ENCODE measurements around the gene CLSTN2.

Gene CLSTN2

GRCh38 chr3:140501061-140501769 lies 566.2 kb downstream of the CLSTN2 start:
- Histone ChIP-seq H3K79me2 (ENCODE audit: control insufficient read depth, low read length) (no peaks in the 10 kb centered on the region), H3K4me1 (ENCODE audit: control insufficient read depth, low read length) (no peaks in the 10 kb centered on the region), H3K9me3 (ENCODE audit: control insufficient read depth, insufficient read depth, low read length) (no peaks in the 10 kb centered on the region), H3K4me2 (ENCODE audit: low read length) (no peak overlapping the region), H3F3A (ENCODE audit: control insufficient read depth, insufficient read depth) (no peaks in the 10 kb centered on the region), H3K9me2 (replicated peaks; ENCODE audit: control insufficient read depth, low read length) (no peaks in the 10 kb centered on the region), H3K36me3 (ENCODE audit: control insufficient read depth, low read length) (no peaks in the 10 kb centered on the region), H3K4me3 (ENCODE audit: low read length) (no peak overlapping the region), H4K20me1 (ENCODE audit: control insufficient read depth, insufficient read depth, low read depth, low read length) (no peaks in the 10 kb centered on the region), H3K27ac (ENCODE audit: low read depth, low read length) (no peak overlapping the region), H3K27me3 (ENCODE audit: control insufficient read depth, low read length) (0 out of 2 replicates have a peak, but pooled peaks cover 3% of the 10 kb centered on the region)
- no peak for TF ChIP-seq CTCF (IDR thresholded peaks at IDR 0.05; ENCODE audit: low read depth, low read length, poor library complexity, severe bottlenecking)

DNA sequence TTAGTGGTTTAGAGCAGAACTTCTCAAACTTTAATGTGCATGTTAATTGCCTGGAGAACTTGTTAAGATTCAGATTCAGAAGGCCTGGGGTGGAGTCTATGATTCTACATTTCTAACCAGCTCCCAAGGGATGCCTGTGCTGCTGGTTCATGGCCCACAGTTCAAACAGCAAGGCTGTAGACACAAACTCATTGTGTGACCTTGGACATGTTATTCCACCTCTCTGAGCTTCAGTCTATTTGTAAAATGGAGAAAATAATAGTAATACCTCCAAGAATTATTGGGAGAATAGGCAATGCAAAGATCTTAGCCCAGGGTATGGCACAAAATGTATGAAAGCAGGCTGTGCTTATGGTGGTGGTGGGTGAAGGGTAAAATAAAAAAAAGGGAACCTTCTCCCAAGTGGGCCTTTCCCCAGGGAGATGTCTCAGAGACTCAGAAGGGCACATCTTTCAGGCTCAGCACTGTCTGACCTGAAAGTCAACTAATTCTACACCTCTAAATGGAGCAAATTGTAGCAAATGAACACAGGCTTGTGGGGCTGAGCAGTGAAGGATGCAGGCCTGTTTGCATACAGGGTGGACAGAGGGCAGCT lies 566.9 kb downstream of the CLSTN2 start:
- H3K36me3 ChIP-seq (ENCODE audit: control insufficient read depth, low read length): no peaks in the 10 kb centered on the region
- no peaks in the 10 kb centered on the region for H3K4me1 ChIP-seq (ENCODE audit: control insufficient read depth, low read length)
- TF ChIP-seq EZH2phosphoT487 (IDR thresholded peaks at IDR 0.05; ENCODE audit: borderline replicate concordance, low read length) (no peak), CTCF (IDR thresholded peaks at IDR 0.05; ENCODE audit: low read depth, low read length, poor library complexity, severe bottlenecking) (no peak)
- H3K4me2 ChIP-seq (ENCODE audit: low read length): no peak overlapping the region
- H3F3A ChIP-seq (ENCODE audit: control insufficient read depth, insufficient read depth): no peaks in the 10 kb centered on the region
- H3K9me3 ChIP-seq (ENCODE audit: control insufficient read depth, insufficient read depth, low read length): no peaks in the 10 kb centered on the region
- H3K27ac ChIP-seq (ENCODE audit: low read depth, low read length): no peak overlapping the region
- no peaks in the 10 kb centered on the region for H4K20me1 ChIP-seq (ENCODE audit: control insufficient read depth, insufficient read depth, low read depth, low read length)
- 0 out of 2 replicates have a peak, but pooled peaks cover 3% of the 10 kb centered on the region for H3K27me3 ChIP-seq (ENCODE audit: control insufficient read depth, low read length)
- no peaks in the 10 kb centered on the region for H3K9me2 ChIP-seq (replicated peaks; ENCODE audit: control insufficient read depth, low read length)
- no peak overlapping the region for H3K4me3 ChIP-seq (ENCODE audit: low read length)
- H3K79me2 ChIP-seq (ENCODE audit: control insufficient read depth, low read length): no peaks in the 10 kb centered on the region

GRCh38 chr3:140505213-140505612 lies 570.2 kb downstream of the CLSTN2 start:
- Histone ChIP-seq H3K9me2 (replicated peaks; ENCODE audit: control insufficient read depth, low read length) (no peaks in the 10 kb centered on the region), H3K4me1 (ENCODE audit: control insufficient read depth, low read length) (no peaks in the 10 kb centered on the region), H3K9me3 (ENCODE audit: control insufficient read depth, insufficient read depth, low read length) (no peaks in the 10 kb centered on the region), H3K4me2 (ENCODE audit: low read length) (no peak overlapping the region), H3F3A (ENCODE audit: control insufficient read depth, insufficient read depth) (no peaks in the 10 kb centered on the region), H3K27ac (ENCODE audit: low read depth, low read length) (no peak overlapping the region), H4K20me1 (ENCODE audit: control insufficient read depth, insufficient read depth, low read depth, low read length) (no peaks in the 10 kb centered on the region), H3K79me2 (ENCODE audit: control insufficient read depth, low read length) (no peaks in the 10 kb centered on the region), H3K27me3 (ENCODE audit: control insufficient read depth, low read length) (peaks cover 13% of the 10 kb centered on the region), H3K4me3 (ENCODE audit: low read length) (no peak overlapping the region), H3K36me3 (ENCODE audit: control insufficient read depth, low read length) (no peaks in the 10 kb centered on the region)
- no peak for TF ChIP-seq EZH2phosphoT487 (IDR thresholded peaks at IDR 0.05; ENCODE audit: borderline replicate concordance, low read length)
- TF ChIP-seq CTCF (IDR thresholded peaks at IDR 0.05; ENCODE audit: low read depth, low read length, poor library complexity, severe bottlenecking): no peak

Measured in DOHH2 (cell line).